ENCODE data around the gene DNAJC8.

DNAJC8 gene

DNA sequence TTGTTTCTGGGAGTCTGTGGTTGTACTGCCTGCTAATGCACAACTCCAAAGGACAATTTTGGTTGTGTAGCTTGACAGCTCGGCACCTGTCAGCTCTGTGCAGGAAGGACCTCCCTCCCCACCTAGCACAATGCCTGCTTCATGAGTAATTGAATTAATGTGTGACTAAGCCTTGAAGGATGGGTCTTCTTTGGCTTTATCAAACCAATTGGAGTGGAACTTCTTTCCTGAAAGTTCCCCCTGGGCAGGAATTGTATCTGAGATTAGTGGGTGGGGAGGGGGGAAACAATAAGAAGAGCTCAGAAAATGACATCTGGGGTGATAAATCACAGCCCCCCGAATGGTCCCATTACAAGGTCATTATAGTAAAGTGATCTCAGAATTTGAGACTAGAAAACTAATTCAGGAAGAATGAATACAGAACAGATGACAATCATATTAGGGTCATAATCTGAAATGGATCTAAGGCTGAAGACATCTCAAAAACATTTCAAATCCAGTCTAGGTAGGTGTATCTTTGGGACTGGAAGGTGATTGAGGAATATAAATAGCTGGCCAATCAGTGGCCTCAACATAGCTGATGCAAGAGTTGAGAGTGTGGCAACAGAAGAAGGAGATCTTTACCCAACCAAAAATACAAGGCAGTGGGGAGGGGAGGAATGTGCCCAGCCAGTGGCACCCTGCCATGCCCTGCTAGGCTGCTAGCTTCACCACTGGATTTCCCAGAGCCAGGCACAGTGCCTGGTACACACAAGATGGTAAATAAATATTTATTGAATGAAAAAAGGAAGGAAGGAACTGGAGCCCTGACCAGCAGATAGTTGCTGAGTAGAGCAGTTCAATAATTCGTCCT is 16.4 kb upstream of the DNAJC8 start:
- DNase-seq, result peak; percentile 84

- DNase-seq, result peak; percentile 79
These were observed 15.6 kb upstream of the DNAJC8 start for GRCh38 chr1:28248273-28249012.

DNA sequence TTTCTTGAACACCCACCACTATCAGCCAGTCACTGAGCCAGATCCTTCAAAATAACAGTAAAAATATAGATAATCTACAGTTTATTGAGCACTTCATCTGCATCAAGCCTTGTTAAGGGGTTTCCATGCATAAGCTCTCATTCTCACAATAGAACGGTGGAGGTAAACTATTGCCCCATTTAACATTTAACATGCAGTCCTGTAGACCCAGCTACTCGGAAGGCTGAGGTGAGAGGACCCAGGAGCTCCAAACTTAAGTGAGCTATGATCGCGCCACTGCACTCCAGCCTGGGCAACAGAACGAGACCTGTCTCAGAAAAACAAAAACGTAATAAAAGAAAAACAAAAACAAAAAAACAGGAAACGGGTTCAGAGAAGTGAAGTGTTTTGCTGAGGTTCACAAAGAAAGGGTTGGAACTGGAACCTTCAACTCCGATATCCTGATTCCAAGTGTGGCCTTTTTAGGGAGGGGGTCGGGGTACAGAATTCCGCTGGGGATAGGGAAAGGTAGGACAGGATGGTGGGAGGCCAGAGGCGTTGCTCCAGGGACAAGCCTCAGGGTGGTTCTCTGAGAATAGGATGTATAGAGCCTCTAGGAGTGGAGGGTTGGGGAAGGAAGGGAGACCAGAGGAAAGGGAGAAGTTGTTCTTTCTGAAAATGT is 14.9 kb upstream of the DNAJC8 start:
- no peak for DNase-seq

- DNase-seq, result no peak
These were observed 13.6 kb upstream of the DNAJC8 start for GRCh38 chr1:28246427-28246832.

- no peak for DNase-seq
These were observed 11.9 kb upstream of the DNAJC8 start for GRCh38 chr1:28244549-28245251.

- DNase-seq, result no peak
These were observed 11.0 kb upstream of the DNAJC8 start for GRCh38 chr1:28243685-28244311.

GRCh38 chr1:28241638-28242241 is 8.9 kb upstream of the DNAJC8 start:
- no peak for DNase-seq

DNA sequence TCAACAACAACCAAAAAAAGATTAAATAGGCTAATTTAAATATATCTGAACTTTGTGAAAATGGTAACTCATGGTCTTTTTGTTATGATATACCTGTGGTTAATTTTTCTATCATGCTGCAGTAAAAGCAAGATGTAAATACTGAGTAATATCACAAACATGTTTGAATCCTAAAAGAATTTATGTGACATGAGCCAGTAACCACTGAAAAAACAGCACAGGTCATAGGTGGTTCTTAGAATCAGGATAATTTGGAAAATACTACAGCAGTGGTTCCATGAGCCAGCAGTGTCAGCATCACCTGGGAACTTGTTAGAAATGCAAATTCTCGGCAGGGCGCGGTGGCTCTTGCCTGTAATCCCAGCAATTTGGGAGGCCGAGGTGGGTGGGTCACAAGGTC is 7.2 kb upstream of the DNAJC8 start:
- no peak for DNase-seq

DNA sequence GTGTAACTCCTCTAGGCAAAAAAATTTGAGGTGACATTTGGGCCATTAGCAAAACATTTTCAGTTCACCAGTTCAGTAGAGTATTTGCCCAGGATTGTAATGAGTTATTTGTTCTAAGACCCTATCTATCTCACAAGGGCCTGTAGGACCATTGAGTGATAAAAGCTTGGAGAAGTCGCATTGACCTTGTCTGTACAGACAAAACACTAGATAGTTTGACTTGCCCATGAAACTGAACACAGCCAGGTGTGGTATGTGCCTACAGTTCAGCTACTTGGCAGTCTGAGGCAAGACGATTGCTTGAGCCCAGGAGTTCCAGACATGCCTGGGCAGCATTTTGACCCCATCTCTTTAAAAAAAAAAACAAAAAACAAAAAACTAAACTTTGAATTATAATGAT is 6.2 kb upstream of the DNAJC8 start:
- no peak for DNase-seq

DNA sequence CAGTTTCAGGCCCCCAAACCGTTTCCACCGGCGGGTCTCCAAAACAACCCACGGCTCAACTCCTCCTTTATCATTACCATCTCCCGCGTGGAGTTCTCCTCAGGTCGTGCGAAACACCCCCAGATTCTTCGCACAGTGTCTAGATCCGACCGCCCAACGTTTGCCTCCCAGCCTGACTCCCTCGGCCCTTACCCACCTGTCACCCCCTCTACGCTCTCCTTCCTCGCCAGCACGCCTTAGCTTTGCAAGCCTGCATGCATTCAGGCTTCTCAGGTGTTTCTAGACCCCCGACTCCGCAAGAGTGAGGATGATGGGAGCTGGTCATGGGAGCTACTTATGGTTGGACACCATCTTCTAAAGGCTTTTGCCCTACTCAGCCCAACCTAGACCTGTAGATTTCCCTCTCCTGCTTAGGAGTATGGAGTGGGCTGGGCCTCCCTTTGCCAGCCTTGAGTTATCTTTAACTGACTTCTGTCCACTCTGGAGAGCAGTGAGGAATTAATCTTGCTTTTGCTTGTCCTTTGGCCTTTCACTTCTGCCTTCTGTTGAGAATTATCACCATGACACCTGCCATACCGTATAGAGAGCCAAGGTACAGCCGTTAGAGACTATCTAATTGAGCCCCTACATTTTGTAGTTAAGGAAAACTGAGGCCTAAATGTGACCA is 4.0 kb upstream of the DNAJC8 start:
- no peak for DNase-seq

GRCh38 chr1:28235755-28236655 is 3.2 kb upstream of the DNAJC8 start, which contains the start of gene ATP5IF1:
Gene ATP5IF1, plus strand, starts transcription at chr1:28236124. Its CDS starts 60 bp downstream, at chr1:28236184.
- DNase-seq, result peak; percentile 98

DNA sequence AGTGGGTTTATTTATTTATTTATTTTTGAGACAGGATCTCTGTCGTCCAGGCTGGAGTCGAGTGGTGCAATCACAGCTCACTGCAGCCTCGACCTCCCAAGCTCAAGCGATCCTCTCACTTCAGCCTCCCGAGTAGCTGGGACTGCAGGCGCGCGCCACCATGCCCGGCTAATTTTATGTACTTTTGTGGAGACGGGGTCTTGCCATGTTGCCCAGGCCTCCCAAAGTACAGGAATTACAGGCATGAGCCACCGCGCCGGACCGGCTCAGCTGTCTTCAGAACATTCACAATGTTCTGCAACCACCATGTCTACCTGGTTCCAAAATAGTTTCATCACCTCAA is 406 bp upstream of the DNAJC8 start:
- no peak for DNase-seq

GRCh38 chr1:28229996-28230395 is 2.8 kb downstream of the DNAJC8 start:
- DNase-seq, result peak; percentile 12

GRCh38 chr1:28229089-28229488 is 3.7 kb downstream of the DNAJC8 start:
- no peak for DNase-seq

GRCh38 chr1:28213315-28213714 is 19.5 kb downstream of the DNAJC8 start:
- DNase-seq, result no peak

DNA sequence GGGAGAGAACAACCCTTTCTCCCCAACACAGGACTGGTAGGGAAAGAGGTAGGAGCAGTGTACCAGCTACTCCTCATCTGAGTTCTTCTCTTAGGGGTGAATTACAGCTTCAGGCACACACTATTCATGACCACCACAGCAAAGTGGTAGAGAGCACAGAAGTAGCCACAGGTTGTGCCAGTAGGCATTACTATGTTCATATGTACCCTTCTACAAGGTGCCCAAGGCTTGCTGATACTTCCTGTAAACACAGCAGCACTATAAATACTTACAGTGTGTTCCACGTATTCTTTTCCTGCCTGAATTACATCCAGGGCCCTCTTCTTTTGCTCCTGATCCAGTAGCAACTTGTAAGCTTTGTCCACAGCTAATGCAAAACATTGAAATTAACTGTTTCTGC is 23.1 kb downstream of the DNAJC8 start:
- DNase-seq, result no peak

GRCh38 chr1:28208818-28209441 is 23.9 kb downstream of the DNAJC8 start:
- peak; percentile 64 for DNase-seq

DNA sequence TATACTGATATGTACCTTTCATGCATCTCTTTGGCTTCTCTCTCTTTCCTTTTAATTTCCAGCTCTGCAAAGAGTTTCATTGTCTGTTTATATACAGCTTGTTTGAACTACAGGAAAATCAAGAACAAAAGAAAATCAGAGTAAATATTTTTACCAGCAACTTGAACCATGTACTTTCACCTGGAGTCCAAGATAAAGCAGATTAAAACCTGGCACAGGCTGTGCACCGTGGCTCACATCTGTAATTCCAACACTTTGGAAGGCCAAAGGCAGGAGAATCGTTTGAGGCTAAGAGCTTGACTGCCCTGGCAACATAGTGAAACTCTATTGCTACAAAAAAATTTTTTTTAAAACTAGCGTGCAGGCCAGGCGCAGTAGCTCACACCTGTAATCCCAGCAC is 27.6 kb downstream of the DNAJC8 start:
- no peak for DNase-seq

DNA sequence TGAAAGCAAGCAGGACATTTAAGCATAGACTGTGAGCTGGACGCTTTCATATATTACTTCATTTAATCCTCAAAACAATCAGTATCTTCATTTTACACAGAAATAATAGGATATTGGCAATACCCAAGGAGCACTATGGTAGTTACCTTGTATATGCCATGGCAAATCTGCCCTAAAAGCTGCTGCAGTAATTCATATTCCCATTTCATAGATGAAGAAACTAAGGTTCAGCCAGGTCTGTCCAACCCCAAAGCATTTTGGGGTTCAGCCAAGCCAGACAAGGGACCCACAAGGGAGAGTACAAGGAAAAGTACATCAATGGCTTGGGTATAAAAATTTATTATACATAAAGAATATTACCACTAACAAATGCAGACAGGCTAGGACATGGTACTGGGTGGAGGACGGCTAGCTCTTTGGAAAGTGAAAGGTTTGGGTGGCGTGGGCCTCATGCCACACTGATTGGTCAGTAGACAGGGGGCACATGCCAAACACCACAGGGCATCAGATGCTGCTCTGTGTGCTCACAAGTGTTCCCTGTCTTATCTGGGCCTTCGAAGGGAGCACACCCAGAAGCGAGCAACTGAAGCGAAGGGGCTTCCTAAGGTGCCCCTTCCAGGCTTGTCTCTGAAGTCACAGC is 32.5 kb downstream of the DNAJC8 start:
- DNase-seq, result no peak
